ENCODE measurements around the gene BBX. TPM values are rescaled to one million over a fixed set of nuclear protein-coding genes. Genes with fewer than 3 reads are reported as not detected.

The BBX gene
- total RNA-seq, 4 donors from 2014 or later: 26.5 to 45.8 (median 28.0) TPM

DNA sequence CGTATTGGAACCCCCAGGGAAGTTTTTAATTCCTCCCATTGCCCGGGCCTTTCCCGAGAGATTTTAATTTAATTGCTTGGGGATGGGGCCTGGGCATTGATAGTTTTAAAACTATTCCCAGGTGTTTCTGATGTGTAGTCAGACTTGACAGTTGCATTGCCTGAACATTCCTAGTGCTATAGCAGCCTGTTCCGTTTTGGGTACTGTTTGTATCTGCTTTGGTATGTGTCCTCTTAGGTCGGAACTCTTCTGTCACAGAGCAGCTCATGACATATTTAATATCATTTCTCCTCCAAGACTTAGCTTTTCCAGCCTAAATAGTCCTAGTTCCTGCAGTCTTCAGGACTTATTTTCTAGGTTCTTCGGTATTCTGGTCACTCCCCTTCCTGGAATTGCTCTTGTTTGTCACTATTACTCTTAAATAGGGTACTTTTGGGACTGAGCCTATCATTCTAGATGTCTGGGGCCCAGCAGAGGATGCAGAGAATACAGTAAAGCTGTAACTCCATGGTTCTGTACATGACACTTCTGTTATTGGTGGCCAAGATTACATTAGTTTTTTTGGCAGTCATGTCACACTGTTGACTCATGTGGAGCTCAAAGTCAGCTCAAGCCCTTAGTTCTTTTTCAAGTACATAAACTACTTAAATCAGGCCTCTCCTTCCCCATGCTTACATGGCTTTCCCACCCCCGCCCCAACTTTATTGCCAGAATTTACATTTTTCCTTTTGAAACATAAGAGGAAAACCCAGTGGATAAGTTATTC, 81.5 kb downstream of the BBX start:
- no peak overlapping the region for H3K4me3 ChIP-seq (ENCODE audit: low read depth, poor library complexity, severe bottlenecking)
- TF ChIP-seq, protein P1, sequence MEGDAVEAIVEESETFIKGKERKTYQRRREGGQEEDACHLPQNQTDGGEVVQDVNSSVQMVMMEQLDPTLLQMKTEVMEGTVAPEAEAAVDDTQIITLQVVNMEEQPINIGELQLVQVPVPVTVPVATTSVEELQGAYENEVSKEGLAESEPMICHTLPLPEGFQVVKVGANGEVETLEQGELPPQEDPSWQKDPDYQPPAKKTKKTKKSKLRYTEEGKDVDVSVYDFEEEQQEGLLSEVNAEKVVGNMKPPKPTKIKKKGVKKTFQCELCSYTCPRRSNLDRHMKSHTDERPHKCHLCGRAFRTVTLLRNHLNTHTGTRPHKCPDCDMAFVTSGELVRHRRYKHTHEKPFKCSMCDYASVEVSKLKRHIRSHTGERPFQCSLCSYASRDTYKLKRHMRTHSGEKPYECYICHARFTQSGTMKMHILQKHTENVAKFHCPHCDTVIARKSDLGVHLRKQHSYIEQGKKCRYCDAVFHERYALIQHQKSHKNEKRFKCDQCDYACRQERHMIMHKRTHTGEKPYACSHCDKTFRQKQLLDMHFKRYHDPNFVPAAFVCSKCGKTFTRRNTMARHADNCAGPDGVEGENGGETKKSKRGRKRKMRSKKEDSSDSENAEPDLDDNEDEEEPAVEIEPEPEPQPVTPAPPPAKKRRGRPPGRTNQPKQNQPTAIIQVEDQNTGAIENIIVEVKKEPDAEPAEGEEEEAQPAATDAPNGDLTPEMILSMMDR (IDR thresholded peaks at IDR 0.05): no peak
- no peak for TF ChIP-seq POLR2A (IDR thresholded peaks at IDR 0.05)
- no peak for DNase-seq (ENCODE audit: low spot score in 2 of 2)
- intact Hi-C loops (cut with DNase I; ENCODE audit: low total_unique reads): no loop called here
- 77 to 79% methylated on average over 7 of the region's 7 CpGs for WGBS, 2 donors

DNA sequence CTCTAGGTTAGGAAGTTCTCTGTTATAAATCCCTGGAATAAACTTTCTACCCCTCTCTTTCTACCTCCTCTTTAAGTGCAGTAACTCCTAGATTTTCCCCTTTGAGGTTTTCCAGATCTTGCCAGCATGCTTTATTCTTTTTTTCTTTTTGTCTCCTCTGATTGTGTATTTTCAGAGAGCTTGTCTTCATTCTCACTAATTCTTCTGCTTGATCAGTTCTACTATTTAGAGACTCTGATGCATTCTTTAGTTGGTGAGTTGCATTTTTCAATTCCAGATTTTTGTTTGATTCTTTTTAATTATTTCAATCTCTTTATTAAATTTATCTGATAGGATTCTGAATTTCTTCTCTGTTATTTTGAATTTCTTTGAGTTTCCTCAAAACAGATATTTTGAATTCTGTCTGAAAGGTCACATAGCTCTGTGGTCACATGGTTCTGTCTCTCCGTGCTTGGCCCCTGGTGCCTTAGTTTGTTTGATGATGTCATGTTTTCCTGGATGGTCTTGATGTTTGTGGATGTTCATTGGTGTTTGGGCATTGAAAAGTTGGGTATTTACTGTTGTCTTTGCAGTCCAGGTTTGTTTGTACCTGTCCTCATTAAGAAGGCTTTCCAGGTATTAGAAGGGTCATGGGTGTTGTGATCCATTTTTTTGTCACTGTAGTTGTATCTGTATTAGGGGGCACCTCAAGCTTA, 89.2 kb downstream of the BBX start:
- no peak for DNase-seq (ENCODE audit: low spot score in 2 of 2)
- no peak for TF ChIP-seq POLR2A (IDR thresholded peaks at IDR 0.05)
- TF ChIP-seq, protein P1 (IDR thresholded peaks at IDR 0.05): no peak
- no peak overlapping the region for H3K4me3 ChIP-seq (ENCODE audit: low read depth, poor library complexity, severe bottlenecking)
- intact Hi-C loops (cut with DNase I; ENCODE audit: low total_unique reads): no loop called here
- 72 to 83% methylated on average over 1 of the region's 1 CpG for WGBS, 2 donors

DNA sequence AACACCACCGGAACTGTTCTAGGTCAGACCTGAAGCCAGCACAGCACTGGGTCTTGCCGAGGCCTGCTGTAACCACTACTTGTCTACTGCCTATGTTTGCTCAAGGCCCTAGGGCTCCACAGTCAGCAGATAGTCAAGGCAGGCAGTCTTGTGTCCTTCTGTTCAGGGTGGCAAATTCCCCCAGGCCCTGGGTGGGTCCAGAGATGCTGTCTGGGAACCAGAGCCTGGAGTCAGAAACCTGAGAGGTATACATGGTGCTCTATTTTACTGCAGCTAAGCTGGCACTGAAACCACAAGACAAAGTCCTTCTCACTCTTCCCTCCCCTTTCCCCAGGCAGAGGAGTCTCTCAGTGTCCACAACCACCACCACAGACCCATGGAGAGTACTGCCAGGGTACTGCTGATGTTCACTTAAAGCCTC, 89.9 kb downstream of the BBX start:
- 97 to 100% methylated on average over 2 of the region's 2 CpGs for WGBS, 2 donors
- TF ChIP-seq, protein P1 (IDR thresholded peaks at IDR 0.05): no peak
- TF ChIP-seq POLR2A (IDR thresholded peaks at IDR 0.05): no peak
- no peak for DNase-seq (ENCODE audit: low spot score in 2 of 2)
- intact Hi-C loops (cut with DNase I; ENCODE audit: low total_unique reads): no loop called here
- H3K4me3 ChIP-seq (ENCODE audit: low read depth, poor library complexity, severe bottlenecking): no peak overlapping the region

DNA sequence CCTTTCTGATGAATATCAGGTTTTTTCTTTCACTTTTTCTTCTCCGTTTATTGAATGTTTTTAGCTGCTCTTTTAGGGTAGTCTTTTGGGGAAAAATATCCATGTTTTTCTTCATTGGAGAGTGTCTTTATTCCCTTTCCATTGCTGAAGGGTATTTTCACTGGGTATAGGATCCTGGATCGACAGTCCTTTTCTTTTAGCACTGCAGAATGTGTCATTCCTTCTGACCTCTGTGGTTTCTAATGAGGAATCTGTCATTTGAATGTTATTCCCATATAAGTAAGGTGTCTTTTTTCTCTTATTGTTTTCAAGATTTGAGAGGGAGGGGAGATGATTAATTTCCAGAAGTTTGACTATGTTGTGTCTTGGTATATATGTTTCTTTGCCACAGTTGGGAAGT, 96.8 kb downstream of the BBX start:
- intact Hi-C loops (cut with DNase I; ENCODE audit: low total_unique reads): no loop called here
- no peak overlapping the region for H3K4me3 ChIP-seq (ENCODE audit: low read depth, poor library complexity, severe bottlenecking)
- TF ChIP-seq, protein P1 (IDR thresholded peaks at IDR 0.05): no peak
- no peak for TF ChIP-seq POLR2A (IDR thresholded peaks at IDR 0.05)
- WGBS, 2 donors: 75 to 80% methylated on average over 2 of the region's 2 CpGs
- no peak for DNase-seq (ENCODE audit: low spot score in 2 of 2)

DNA sequence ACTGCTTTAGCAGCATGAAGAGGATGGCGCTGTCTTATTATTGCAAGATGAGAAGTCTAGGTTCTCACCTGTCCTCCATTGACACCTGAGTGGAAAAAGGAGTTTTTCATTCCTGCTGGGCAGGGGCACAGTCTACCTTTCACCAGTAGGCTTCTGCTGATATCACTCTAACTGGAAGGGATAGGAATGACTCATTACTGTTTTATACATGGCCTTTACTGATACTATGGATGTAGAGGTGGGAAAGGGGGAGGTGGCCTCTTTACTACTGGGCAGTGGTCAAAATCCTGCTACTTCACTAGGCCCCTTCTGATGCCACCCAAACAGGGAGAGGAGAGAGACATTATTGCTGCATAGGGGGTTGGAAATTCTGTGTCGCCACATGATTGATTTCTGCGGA, 97.8 kb downstream of the BBX start:
- WGBS, 2 donors: 65 to 80% methylated on average over 3 of the region's 3 CpGs
- intact Hi-C loops (cut with DNase I; ENCODE audit: low total_unique reads): no loop called here
- DNase-seq (ENCODE audit: low spot score in 2 of 2): no peak
- H3K4me3 ChIP-seq (ENCODE audit: low read depth, poor library complexity, severe bottlenecking): no peak overlapping the region
- TF ChIP-seq, protein P1 (IDR thresholded peaks at IDR 0.05): no peak
- no peak for TF ChIP-seq POLR2A (IDR thresholded peaks at IDR 0.05)

Data from lower leg skin (tissue), 4 donors.